Measurements from ENCODE around the gene ABCC5. TPM values are rescaled to one million over a fixed set of nuclear protein-coding genes. Genes with fewer than 3 reads are reported as not detected.

The ABCC5 gene
- total and polyA plus RNA-seq, 3 experiments from 2014 or later: 9.5 to 19.0 (median 18.1) TPM

DNA sequence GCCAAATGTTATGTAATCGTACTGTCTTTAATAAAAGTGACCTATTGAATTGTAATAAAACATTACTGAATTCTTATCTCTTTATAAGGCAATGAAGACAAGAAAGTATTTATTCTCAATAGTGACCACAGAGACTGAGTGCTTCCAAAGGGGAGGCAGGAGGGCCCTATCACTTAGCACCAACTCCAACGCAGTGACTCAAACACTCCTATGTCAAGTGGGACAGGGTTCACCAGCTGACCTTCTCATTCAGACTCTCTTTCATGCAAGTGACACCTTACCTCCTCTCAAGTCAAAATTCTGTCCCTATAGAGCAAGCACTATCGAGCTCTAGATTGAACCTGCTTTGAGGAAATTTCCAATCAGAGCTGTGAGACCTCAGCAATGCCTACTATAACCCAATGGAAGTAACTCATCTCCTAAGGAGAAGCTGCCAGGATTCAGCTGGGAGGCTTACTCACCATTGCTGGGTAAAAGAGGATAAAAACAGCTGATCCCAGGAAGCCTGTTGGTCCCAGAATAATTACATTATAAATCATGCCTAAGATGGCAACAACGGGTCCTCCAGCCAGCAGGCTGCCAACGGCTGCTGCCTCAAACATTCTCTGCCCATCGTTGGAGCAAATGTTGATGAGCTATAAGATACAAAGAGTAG is 35.6 kb downstream of the ABCC5 start:
- H3K4me1 Mint-ChIP-seq: peaks cover 0 to 1% (median 0%) of the 10 kb centered on the region in 3 donors
- POLR2A ChIA-PET: no interaction called here

DNA sequence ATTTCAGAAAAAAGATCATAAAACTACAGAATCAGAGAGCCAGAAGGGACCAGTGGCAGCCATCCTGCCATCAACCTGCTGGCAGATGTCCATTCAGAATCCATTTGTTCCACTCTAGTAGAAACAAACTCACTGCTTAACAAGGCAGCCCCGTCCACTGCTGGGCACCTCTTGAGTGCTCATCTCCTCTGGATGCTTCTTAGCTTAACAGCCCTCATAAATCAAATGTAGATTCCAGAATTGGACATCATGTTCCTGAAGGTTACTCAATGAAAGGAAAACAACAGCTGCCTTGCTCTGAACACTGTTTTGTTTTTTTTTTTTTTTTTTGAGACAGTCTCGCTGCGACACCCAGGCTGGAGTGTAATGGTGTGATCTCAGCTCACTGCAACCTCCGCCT is 37.3 kb downstream of the ABCC5 start:
- CTCF ChIA-PET: no interaction called here
- H3K27me3 Mint-ChIP-seq: no peaks in the 10 kb centered on the region
- peaks cover 0 to 3% (median 0%) of the 10 kb centered on the region in 3 donors for H3K4me1 Mint-ChIP-seq
- Histone ChIP-seq H3K4me3 (ENCODE audit: low read length) (no peak overlapping the region), H3K4me1 (ENCODE audit: insufficient read depth, low read length) (no peaks in the 10 kb centered on the region), H3K9me3 (ENCODE audit: low read length) (no peaks in the 10 kb centered on the region), H3K36me3 (ENCODE audit: insufficient read depth, low read length) (no peaks in the 10 kb centered on the region), H3K27me3 (ENCODE audit: insufficient read depth, low read length, poor library complexity, severe bottlenecking) (no peaks in the 10 kb centered on the region), H3K27ac (ENCODE audit: low read depth, low read length) (no peak overlapping the region)
- peaks cover 0 to 59% (median 23%) of the 10 kb centered on the region in 3 donors for H3K36me3 Mint-ChIP-seq
- POLR2A ChIA-PET: no interaction called here
- no peak for DNase-seq
- no peak overlapping the region for H3K4me3 Mint-ChIP-seq
- H3K9me3 Mint-ChIP-seq: no peaks in the 10 kb centered on the region
- H3K27ac Mint-ChIP-seq: peak overlapping the region in 2 of 8 donors; percentile 1 to 25

More for the DNA sequence above, 35.6 kb downstream of the ABCC5 start:
- H3K4me1 ChIP-seq (ENCODE audit: insufficient read depth, low read length): no peaks in the 10 kb centered on the region
- Mint-ChIP-seq H3K27me3 (no peaks in the 10 kb centered on the region), H3K27ac (no peak overlapping the region), H3K9me3 (no peaks in the 10 kb centered on the region), H3K36me3 (peaks cover under 1 to 68% (median 16%) of the 10 kb centered on the region in 3 donors), H3K4me3 (no peak overlapping the region)
- H3K36me3 ChIP-seq (ENCODE audit: insufficient read depth, low read length): peaks cover 3% of the 10 kb centered on the region
- DNase-seq: no peak
- CTCF ChIA-PET: no interaction called here
- H3K9me3 ChIP-seq (ENCODE audit: low read length): no peaks in the 10 kb centered on the region
- H3K27me3 ChIP-seq (ENCODE audit: insufficient read depth, low read length, poor library complexity, severe bottlenecking): no peaks in the 10 kb centered on the region
- no peak overlapping the region for H3K27ac ChIP-seq (ENCODE audit: low read depth, low read length)
- H3K4me3 ChIP-seq (ENCODE audit: low read length): no peak overlapping the region

DNA sequence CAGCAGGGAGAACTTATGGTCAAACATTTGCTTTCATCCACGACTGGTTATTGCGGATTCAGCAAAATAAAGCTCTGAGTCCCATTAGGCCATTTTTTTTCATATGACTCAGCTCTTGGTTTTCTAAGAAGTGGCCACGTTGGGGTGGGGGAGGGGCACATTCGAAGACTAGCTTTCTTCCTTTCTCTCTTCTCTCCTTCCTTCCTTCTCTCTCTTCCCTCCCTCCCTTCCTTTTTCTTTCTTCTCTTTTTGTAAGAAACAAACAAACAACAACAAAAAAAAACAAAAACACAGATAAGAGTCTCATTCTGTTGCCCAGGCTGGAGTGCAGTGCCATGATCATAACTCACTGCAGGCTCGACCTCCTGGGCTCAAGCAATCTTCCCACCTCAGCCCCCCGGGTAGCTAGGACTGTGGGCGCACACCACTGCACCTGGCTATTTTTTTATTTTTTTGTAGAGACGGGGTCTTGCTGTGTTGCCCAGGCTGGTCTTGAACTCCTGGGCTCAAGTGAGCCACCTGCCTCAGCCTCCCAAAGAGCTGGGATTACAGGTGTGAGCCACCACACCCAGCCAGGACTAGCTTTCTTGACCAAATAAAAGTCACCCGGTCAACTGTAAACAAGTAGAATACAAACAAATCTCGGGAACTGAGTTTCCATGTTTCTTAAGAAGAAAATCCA is 41.6 kb downstream of the ABCC5 start:
- no peaks in the 10 kb centered on the region for H3K36me3 ChIP-seq (ENCODE audit: insufficient read depth, low read length)
- H3K4me1 ChIP-seq (ENCODE audit: insufficient read depth, low read length): no peaks in the 10 kb centered on the region
- Mint-ChIP-seq H3K4me3 (no peak overlapping the region), H3K4me1 (peaks cover 0 to 4% (median 0%) of the 10 kb centered on the region in 3 donors), H3K27me3 (no peaks in the 10 kb centered on the region), H3K9me3 (no peaks in the 10 kb centered on the region), H3K36me3 (peaks cover 3 to 40% (median 23%) of the 10 kb centered on the region in 3 donors), H3K27ac (no peak overlapping the region)
- DNase-seq: no peak
- H3K4me3 ChIP-seq (ENCODE audit: low read length): no peak overlapping the region
- no peaks in the 10 kb centered on the region for H3K27me3 ChIP-seq (ENCODE audit: insufficient read depth, low read length, poor library complexity, severe bottlenecking)
- no peaks in the 10 kb centered on the region for H3K9me3 ChIP-seq (ENCODE audit: low read length)
- CTCF ChIA-PET: no interaction called here
- H3K27ac ChIP-seq (ENCODE audit: low read depth, low read length): peak overlapping the region; percentile 17
- POLR2A ChIA-PET: no interaction called here

DNA sequence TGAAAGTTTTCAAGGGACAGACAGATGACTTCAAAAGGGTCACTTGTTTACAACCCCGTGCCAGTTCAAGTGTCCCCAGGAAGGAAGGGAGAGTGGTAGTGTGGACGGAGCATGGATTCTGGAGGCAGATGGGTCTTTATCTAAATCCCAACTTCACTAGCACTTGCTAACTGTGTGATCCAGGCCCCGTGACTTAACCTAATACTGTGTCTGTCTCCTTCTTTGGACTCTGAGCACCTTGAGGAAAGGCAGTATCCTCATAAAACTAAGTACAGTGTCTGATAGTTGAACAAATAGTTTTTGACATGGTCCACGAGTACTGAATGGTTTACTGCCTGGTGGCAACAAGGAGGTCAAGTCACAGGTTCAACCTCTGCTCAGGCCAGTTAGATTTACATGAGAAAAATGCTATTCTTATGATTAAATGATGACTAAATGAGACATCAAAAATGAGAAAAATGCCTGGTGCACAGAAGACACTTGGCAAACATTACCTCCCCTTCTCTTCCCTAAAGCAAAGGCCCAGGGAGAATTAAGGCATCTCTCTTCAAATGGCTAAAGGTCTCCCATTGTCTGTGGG is 48.9 kb downstream of the ABCC5 start:
- no peak overlapping the region for H3K27ac Mint-ChIP-seq
- H3K36me3 Mint-ChIP-seq: peaks cover 7 to 80% (median 29%) of the 10 kb centered on the region in 3 donors
- peaks cover 0 to 1% of the 10 kb centered on the region in 2 donors for H3K27me3 Mint-ChIP-seq
- no peaks in the 10 kb centered on the region for H3K9me3 Mint-ChIP-seq
- no peak for DNase-seq
- Histone ChIP-seq H3K4me1 (ENCODE audit: insufficient read depth, low read length) (no peaks in the 10 kb centered on the region), H3K27ac (ENCODE audit: low read depth, low read length) (no peak overlapping the region), H3K4me3 (ENCODE audit: low read length) (no peak overlapping the region), H3K9me3 (ENCODE audit: low read length) (no peaks in the 10 kb centered on the region), H3K27me3 (ENCODE audit: insufficient read depth, low read length, poor library complexity, severe bottlenecking) (no peaks in the 10 kb centered on the region), H3K36me3 (ENCODE audit: insufficient read depth, low read length) (peaks cover 16% of the 10 kb centered on the region)
- CTCF ChIA-PET: no interaction called here
- POLR2A ChIA-PET: no interaction called here
- no peak overlapping the region for H3K4me3 Mint-ChIP-seq
- H3K4me1 Mint-ChIP-seq: peaks cover 0 to 2% (median 0%) of the 10 kb centered on the region in 3 donors

DNA sequence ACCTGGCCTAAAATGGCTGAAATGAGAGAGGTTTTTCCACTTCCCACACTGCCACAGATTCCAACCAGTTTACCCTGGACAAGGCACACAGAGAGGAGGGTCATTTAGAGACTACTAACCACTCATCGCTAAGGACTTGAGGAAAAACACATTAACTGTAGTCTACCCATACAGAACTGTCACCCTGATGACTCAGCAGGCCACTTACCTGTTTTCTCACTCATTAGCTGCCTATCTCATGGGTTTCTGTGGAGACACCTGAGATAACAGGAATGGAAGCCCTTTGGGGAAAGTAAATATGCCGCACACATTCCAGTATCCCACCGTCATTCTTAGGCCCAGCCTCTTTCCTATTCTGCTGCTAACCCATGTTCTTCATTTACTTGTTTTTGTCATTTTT is 50.0 kb downstream of the ABCC5 start:
- CTCF ChIA-PET: no interaction called here

DNA sequence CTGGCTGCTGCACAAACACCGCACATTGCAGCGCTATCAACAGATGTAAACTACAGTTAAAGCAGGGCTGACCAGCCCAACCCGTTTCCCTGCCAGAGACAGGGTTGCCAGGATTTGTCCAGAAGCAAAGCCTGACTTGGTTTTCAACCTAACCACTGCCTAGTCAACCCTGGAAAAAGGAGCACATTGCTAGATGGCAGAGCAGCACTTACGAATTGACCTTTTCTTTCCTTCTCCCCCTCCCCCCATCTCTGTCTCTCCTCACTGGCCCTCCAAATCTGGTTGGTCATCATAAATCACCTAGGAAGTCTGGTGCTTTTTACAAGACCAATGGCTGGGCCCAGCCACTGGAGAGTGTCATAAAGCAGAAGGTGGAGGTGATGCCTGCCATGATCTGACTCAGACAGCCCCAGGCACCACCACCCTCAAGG is 51.3 kb downstream of the ABCC5 start:
- no peak for DNase-seq
- H3K4me3 ChIP-seq (ENCODE audit: low read length): no peak overlapping the region
- Mint-ChIP-seq H3K4me3 (no peak overlapping the region), H3K4me1 (no peaks in the 10 kb centered on the region), H3K27me3 (peaks cover 0 to 1% of the 10 kb centered on the region in 2 donors), H3K9me3 (no peaks in the 10 kb centered on the region), H3K27ac (no peak overlapping the region), H3K36me3 (peaks cover 6 to 80% (median 27%) of the 10 kb centered on the region in 3 donors)
- H3K27me3 ChIP-seq (ENCODE audit: insufficient read depth, low read length, poor library complexity, severe bottlenecking): no peaks in the 10 kb centered on the region
- CTCF ChIA-PET: no interaction called here
- H3K9me3 ChIP-seq (ENCODE audit: low read length): no peaks in the 10 kb centered on the region
- H3K4me1 ChIP-seq (ENCODE audit: insufficient read depth, low read length): no peaks in the 10 kb centered on the region
- peaks cover 16% of the 10 kb centered on the region for H3K36me3 ChIP-seq (ENCODE audit: insufficient read depth, low read length)
- H3K27ac ChIP-seq (ENCODE audit: low read depth, low read length): no peak overlapping the region
- POLR2A ChIA-PET: no interaction called here

More for the DNA sequence above, 50.0 kb downstream of the ABCC5 start:
- peaks cover 0 to 1% of the 10 kb centered on the region in 2 donors for H3K27me3 Mint-ChIP-seq
- H3K9me3 Mint-ChIP-seq: no peaks in the 10 kb centered on the region
- peaks cover 16% of the 10 kb centered on the region for H3K36me3 ChIP-seq (ENCODE audit: insufficient read depth, low read length)
- H3K4me3 Mint-ChIP-seq: no peak overlapping the region
- H3K4me1 ChIP-seq (ENCODE audit: insufficient read depth, low read length): no peaks in the 10 kb centered on the region
- POLR2A ChIA-PET: no interaction called here
- H3K4me3 ChIP-seq (ENCODE audit: low read length): no peak overlapping the region
- DNase-seq: no peak
- H3K4me1 Mint-ChIP-seq: no peaks in the 10 kb centered on the region
- no peak overlapping the region for H3K27ac Mint-ChIP-seq
- peaks cover 6 to 86% (median 29%) of the 10 kb centered on the region in 3 donors for H3K36me3 Mint-ChIP-seq
- no peak overlapping the region for H3K27ac ChIP-seq (ENCODE audit: low read depth, low read length)
- H3K27me3 ChIP-seq (ENCODE audit: insufficient read depth, low read length, poor library complexity, severe bottlenecking): no peaks in the 10 kb centered on the region
- no peaks in the 10 kb centered on the region for H3K9me3 ChIP-seq (ENCODE audit: low read length)

DNA sequence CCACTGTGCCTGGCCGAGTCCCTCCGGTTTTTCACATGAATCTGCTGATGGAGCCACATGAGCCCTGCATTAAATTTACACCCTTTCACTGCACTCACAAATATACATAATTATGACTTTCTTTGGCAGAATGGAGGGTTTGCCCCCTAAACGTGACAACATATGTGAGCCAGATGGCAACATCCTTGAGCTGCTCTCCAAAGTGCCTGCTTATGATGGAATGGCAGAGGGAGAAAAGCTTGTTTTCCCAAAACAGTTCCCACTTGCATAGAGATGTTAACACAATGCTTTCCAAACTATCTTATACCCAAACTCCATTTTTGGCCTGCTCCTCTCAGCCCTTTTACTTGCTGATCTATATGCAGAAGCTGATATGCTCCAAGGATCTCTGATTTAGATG is 54.9 kb downstream of the ABCC5 start:
- Mint-ChIP-seq H3K4me3 (no peak overlapping the region), H3K4me1 (no peaks in the 10 kb centered on the region), H3K27ac (no peak overlapping the region), H3K9me3 (no peaks in the 10 kb centered on the region), H3K36me3 (peaks cover 11 to 83% (median 29%) of the 10 kb centered on the region in 3 donors), H3K27me3 (no peaks in the 10 kb centered on the region)
- Histone ChIP-seq H3K9me3 (ENCODE audit: low read length) (no peaks in the 10 kb centered on the region), H3K27ac (ENCODE audit: low read depth, low read length) (no peak overlapping the region), H3K4me1 (ENCODE audit: insufficient read depth, low read length) (no peaks in the 10 kb centered on the region), H3K36me3 (ENCODE audit: insufficient read depth, low read length) (peaks cover 16% of the 10 kb centered on the region), H3K27me3 (ENCODE audit: insufficient read depth, low read length, poor library complexity, severe bottlenecking) (no peaks in the 10 kb centered on the region), H3K4me3 (ENCODE audit: low read length) (no peak overlapping the region)
- DNase-seq: no peak
- ChIA-PET CTCF (no interaction called here), POLR2A (no interaction called here)

DNA sequence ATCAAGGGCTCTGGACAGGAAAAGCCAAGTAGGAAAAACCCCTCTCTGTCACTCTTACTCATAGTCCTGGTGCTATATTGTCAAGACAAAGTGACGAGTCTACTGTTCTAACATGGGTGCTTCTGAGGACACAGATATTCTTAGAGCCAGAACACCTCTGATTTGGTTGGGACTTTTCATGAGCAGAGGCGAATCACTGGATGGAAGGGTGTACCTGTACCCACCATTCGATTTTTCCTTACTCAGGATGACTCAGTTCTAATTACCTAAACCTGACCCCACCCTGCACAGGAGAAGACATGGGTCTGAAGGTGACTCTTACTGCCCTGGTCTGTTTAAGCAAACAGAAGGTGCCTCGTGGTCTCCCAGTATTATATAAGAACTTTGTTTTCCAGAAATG is 58.5 kb downstream of the ABCC5 start:
- no peaks in the 10 kb centered on the region for H3K9me3 Mint-ChIP-seq
- Histone ChIP-seq H3K4me3 (ENCODE audit: low read length) (no peak overlapping the region), H3K27me3 (ENCODE audit: insufficient read depth, low read length, poor library complexity, severe bottlenecking) (no peaks in the 10 kb centered on the region), H3K9me3 (ENCODE audit: low read length) (no peaks in the 10 kb centered on the region), H3K27ac (ENCODE audit: low read depth, low read length) (no peak overlapping the region), H3K4me1 (ENCODE audit: insufficient read depth, low read length) (no peaks in the 10 kb centered on the region), H3K36me3 (ENCODE audit: insufficient read depth, low read length) (peaks cover 2% of the 10 kb centered on the region)
- no peaks in the 10 kb centered on the region for H3K4me1 Mint-ChIP-seq
- no peaks in the 10 kb centered on the region for H3K27me3 Mint-ChIP-seq
- POLR2A ChIA-PET: no interaction called here
- no peak for DNase-seq
- H3K36me3 Mint-ChIP-seq: peaks cover 8 to 58% (median 21%) of the 10 kb centered on the region in 3 donors
- no peak overlapping the region for H3K4me3 Mint-ChIP-seq
- H3K27ac Mint-ChIP-seq: peak overlapping the region in 1 of 8 donors; percentile 42
- CTCF ChIA-PET: no interaction called here

All from CD8-positive, alpha-beta memory T cell (primary cell).